ENCODE measurements around the gene IRF9. TPM values are rescaled to one million over a fixed set of nuclear protein-coding genes. Genes with fewer than 3 reads are reported as not detected.

The IRF9 gene
- total RNA-seq, result 43.4 TPM

GRCh38 chr14:24160850-24161804 is at the start of gene IRF9:
Gene IRF9, plus strand, starts transcription at chr14:24161265. Its CDS starts 880 bp downstream, at chr14:24162145.
- peak; percentile 98 for DNase-seq

- no peak for DNase-seq
Measured at GRCh38 chr14:24113379-24113800, 47.7 kb upstream of the IRF9 start.

GRCh38 chr14:24113801-24114531 is 47.1 kb upstream of the IRF9 start:
- peak; percentile 92 for DNase-seq

- DNase-seq, result peak; percentile 99
Measured at GRCh38 chr14:24114532-24115421, 46.3 kb upstream of the IRF9 start, which contains the start of the genes DCAF11 and NRL. Gene DCAF11, plus strand, starts transcription at chr14:24114777. Its CDS starts 818 bp downstream, at chr14:24115595. Gene NRL, minus strand, starts transcription at chr14:24114949. Its CDS starts 32,101 bp downstream, at chr14:24082848.

- DNase-seq, result no peak
Measured at GRCh38 chr14:24115422-24116127, 45.5 kb upstream of the IRF9 start.

- no peak for DNase-seq
Measured at GRCh38 chr14:24116128-24116814, 44.8 kb upstream of the IRF9 start.

- no peak for DNase-seq
Measured at GRCh38 chr14:24117179-24117578, 43.9 kb upstream of the IRF9 start.

GRCh38 chr14:24119691-24120090 is 41.4 kb upstream of the IRF9 start:
- DNase-seq, result no peak

GRCh38 chr14:24121210-24121609 is 39.9 kb upstream of the IRF9 start:
- no peak for DNase-seq

GRCh38 chr14:24122416-24122815 is 38.6 kb upstream of the IRF9 start:
- DNase-seq, result no peak

- DNase-seq, result no peak
Measured at GRCh38 chr14:24122898-24123297, 38.2 kb upstream of the IRF9 start.

GRCh38 chr14:24123424-24124417 is 37.3 kb upstream of the IRF9 start:
- no peak for DNase-seq

GRCh38 chr14:24126939-24127338 is 34.1 kb upstream of the IRF9 start:
- no peak for DNase-seq

GRCh38 chr14:24127673-24128072 is 33.4 kb upstream of the IRF9 start:
- no peak for DNase-seq

GRCh38 chr14:24129410-24129998 is 31.6 kb upstream of the IRF9 start:
- DNase-seq, result no peak

- DNase-seq, result no peak
Measured at GRCh38 chr14:24130380-24130716, 30.7 kb upstream of the IRF9 start, which contains the start of gene FITM1. Gene FITM1, plus strand, starts transcription at chr14:24130659. Its CDS starts 905 bp downstream, at chr14:24131564.

- peak; percentile 12 for DNase-seq
Measured at GRCh38 chr14:24130717-24131548, 30.1 kb upstream of the IRF9 start.

GRCh38 chr14:24131549-24131966 is 29.5 kb upstream of the IRF9 start:
- no peak for DNase-seq
